Liver (tissue), 5 donors: Measurements from ENCODE around the gene DMD. TPM values are rescaled to one million over a fixed set of nuclear protein-coding genes. Genes with fewer than 3 reads are reported as not detected.

Source experiments
- polyA plus RNA-seq, 2 donors: library from polyadenylated mRNA; stranded (reverse) in 1 of 2; unstranded in 1 of 2; fragments of 200-250 nt in 1 of 2; fragments of >200 nt in 1 of 2; fragmentation: Nextera tagmentation in 1 of 2; extraction: Ambion mirVana in 1 of 2; gene quantifications; one replicate each; pipeline versions ENCODE4 v1.2.1 to v1.2.3, GENCODE V29; 2013 to 2015
- small RNA-seq: library from RNA; depleted of rRNA; stranded (forward); fragments of <200 nt; gene quantifications from one replicate; pipeline ENCODE3, GENCODE V24; 2014
- total RNA-seq, 2 donors: library from RNA; depleted of rRNA; stranded (reverse); fragments of >200 nt; gene quantifications; one replicate each; pipeline ENCODE4 v1.2.3, GENCODE V29; 2014
- donor health status: healthy.
- donor health status: healthy.
- donor health status: healthy.

The DMD gene
- total and polyA plus RNA-seq, 4 donors = 14.6 to 61.9 (median 23.9) TPM

Small RNA genes lying within 50 kb of the gene (small RNA-seq; reads per million reads assigned to genes)
- gene MIR3915 (not detected), gene MIR548F5 (not detected), gene RNA5SP501 (not detected), gene RNU6-894P (not detected)
